Suprapubic skin (tissue), 4 donors: ENCODE measurements around the gene CILP2.

Experiments
- POLR2A ChIP-seq, 2 donors: fragments of 450-650 bp; IDR thresholded peaks; one replicate each; pipeline ENCODE4 v1.6.1; 2017; ENCODE audit warnings: antibody characterized with exemption in 2 of 2, mild to moderate bottlenecking in 2 of 2, moderate library complexity in 2 of 2
- POLR2AphosphoS5 ChIP-seq, 3 donors: sonication (generic); formaldehyde crosslinking; IDR thresholded peaks; one replicate each; pipeline ENCODE4 v1.6.1; 2017; ENCODE audit warnings: antibody characterized with exemption in 3 of 3
- TF ChIP-seq, protein P1 (sequence below), 2 donors: fragments of 200-600 bp in 1 of 2; fragments of 450-650 bp in 1 of 2; sonication (generic) in 1 of 2; IDR thresholded peaks; one replicate each; pipeline ENCODE4 v1.5.1; 2016 to 2019; ENCODE audit warnings: antibody characterized with exemption in 2 of 2, mild to moderate bottlenecking in 1 of 2, moderate library complexity in 1 of 2

DNA sequence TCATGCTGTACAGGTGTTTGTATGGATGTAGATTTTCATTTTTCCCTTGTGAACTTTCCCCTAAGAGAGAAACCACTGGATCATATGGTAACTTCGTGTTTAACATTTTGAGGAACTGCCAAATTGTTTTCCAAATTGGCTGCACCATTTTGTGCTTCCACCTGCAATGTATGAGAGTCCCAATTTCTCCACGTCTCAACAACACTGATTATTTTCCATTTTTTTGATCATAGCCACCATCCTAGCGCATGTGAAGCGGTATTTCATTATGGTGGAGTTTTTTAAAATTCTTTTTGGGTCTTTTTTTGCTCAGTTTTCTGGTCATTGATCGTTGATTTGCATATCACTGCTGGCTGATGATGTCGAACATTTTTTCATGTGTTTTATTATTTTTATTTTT, 17.1 kb upstream of the CILP2 start:
- TF ChIP-seq POLR2A (IDR thresholded peaks at IDR 0.05) (no peak), POLR2AphosphoS5 (IDR thresholded peaks at IDR 0.05) (no peak)
- TF ChIP-seq, protein P1, sequence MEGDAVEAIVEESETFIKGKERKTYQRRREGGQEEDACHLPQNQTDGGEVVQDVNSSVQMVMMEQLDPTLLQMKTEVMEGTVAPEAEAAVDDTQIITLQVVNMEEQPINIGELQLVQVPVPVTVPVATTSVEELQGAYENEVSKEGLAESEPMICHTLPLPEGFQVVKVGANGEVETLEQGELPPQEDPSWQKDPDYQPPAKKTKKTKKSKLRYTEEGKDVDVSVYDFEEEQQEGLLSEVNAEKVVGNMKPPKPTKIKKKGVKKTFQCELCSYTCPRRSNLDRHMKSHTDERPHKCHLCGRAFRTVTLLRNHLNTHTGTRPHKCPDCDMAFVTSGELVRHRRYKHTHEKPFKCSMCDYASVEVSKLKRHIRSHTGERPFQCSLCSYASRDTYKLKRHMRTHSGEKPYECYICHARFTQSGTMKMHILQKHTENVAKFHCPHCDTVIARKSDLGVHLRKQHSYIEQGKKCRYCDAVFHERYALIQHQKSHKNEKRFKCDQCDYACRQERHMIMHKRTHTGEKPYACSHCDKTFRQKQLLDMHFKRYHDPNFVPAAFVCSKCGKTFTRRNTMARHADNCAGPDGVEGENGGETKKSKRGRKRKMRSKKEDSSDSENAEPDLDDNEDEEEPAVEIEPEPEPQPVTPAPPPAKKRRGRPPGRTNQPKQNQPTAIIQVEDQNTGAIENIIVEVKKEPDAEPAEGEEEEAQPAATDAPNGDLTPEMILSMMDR (IDR thresholded peaks at IDR 0.05) = no peak
